Spinal cord (tissue), 10 donors: ENCODE results near the gene GAPVD1. TPM values are rescaled to one million over a fixed set of nuclear protein-coding genes. Genes with fewer than 3 reads are reported as not detected.
"Not testable (repeated sequence)": the region's sequence is repeated elsewhere in the genome, so short reads cannot be mapped to it uniquely, and the experiment has no call there.

Experiments
- DNase-seq, 6 donors: peaks; one replicate each; pipeline versions ENCODE4 v3.0.0 to v3.0.0-alpha.2; 2013 to 2015; ENCODE audit warnings: low spot score in 6 of 6, low read depth in 4 of 6
- H3K27ac ChIP-seq: one replicate; pipeline ENCODE4 v1.5.1; 2013; ENCODE audit warnings: low read depth, low read length, control low read depth
- H3K27me3 ChIP-seq: one replicate; pipeline ENCODE4 v1.6.1; 2013; ENCODE audit warnings: low read length; ENCODE audit not compliant: control insufficient read depth, insufficient read depth
- H3K36me3 ChIP-seq: one replicate; pipeline ENCODE4 v1.6.1; 2013; ENCODE audit warnings: low read length; ENCODE audit not compliant: control insufficient read depth, insufficient read depth
- H3K4me1 ChIP-seq: one replicate; pipeline ENCODE4 v1.6.1; 2013; ENCODE audit warnings: low read length; ENCODE audit not compliant: control insufficient read depth, insufficient read depth
- H3K4me3 ChIP-seq: one replicate; pipeline ENCODE4 v1.5.1; 2013; ENCODE audit warnings: low read depth, low read length, control low read depth
- H3K9me3 ChIP-seq: one replicate; pipeline ENCODE4 v1.6.1; 2013; ENCODE audit warnings: low read length; ENCODE audit not compliant: control insufficient read depth, insufficient read depth
- WGBS: methylation state at CpG from one replicate; pipeline ENCODE4 v1.1.5; 2013; ENCODE audit warnings: missing lambda C conversion rate; ENCODE audit not compliant: insufficient coverage; 5-methylcytosine and 5-hydroxymethylcytosine counted together
- polyA plus RNA-seq, 2 donors: library from polyadenylated mRNA; unstranded; fragments of 120-200 nt; gene quantifications; one replicate each; pipeline ENCODE4 v1.2.1, GENCODE V29; 2013; ENCODE audit not compliant: insufficient read length in 2 of 2
- total RNA-seq, 2 donors: library from RNA; depleted of rRNA in 1 of 2; stranded (reverse); fragments of 120-200 nt in 1 of 2; fragments of >200 nt in 1 of 2; gene quantifications; one replicate each; pipeline versions ENCODE4 v1.2.3 to v1.2.4, GENCODE V29; 2013 to 2014
- donor health status: healthy.

GAPVD1 gene
- total and polyA plus RNA-seq, 4 donors = 35.2 to 91.4 (median 45.1) TPM

DNA sequence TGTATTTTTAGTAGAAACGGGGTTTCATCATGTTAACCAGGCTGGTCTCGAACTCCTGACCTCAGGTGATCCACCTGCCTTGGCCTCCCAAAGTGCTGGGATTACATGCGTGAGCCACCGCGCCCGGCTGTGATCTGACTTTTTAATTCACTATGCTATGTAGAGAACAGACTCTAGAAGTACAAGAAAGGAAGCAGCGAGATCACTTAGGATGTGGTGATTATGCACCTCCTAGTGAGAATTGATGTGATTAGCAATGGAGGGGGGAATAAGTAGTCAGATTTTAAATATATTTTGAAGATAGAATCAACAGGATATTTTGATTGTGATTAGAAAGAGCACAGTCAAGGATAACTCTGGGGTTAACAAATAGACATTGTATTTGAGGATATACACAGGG lies 36.3 kb downstream of the GAPVD1 start:
- WGBS = 90% methylated on average over 3 of the region's 7 CpGs
- DNase-seq = peak in 1 of 6 donors; percentile 21
- Histone ChIP-seq H3K4me3 (no peak overlapping the region), H3K36me3 (peaks cover 17% of the 10 kb centered on the region), H3K27ac (no peak overlapping the region), H3K27me3 (no peaks in the 10 kb centered on the region), H3K4me1 (no peaks in the 10 kb centered on the region), H3K9me3 (no peaks in the 10 kb centered on the region)

DNA sequence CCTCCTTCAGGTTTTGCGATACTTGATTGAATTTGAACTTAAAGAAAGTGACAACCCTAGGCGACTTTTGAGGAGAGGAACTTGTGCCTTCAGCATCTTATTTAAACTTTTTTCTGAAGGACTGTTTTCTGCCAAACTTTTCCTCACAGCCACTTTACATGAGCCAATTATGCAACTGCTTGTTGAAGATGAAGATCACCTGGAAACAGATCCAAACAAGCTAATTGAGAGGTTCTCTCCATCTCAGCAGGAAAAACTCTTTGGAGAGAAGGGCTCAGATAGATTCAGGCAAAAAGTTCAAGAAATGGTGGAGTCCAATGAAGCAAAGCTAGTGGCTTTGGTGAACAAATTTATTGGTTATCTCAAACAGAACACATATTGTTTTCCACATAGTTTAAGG lies 40.6 kb downstream of the GAPVD1 start:
- Histone ChIP-seq H3K27ac (no peak overlapping the region), H3K9me3 (no peaks in the 10 kb centered on the region), H3K4me3 (no peak overlapping the region), H3K36me3 (peaks cover 41% of the 10 kb centered on the region), H3K27me3 (no peaks in the 10 kb centered on the region), H3K4me1 (no peaks in the 10 kb centered on the region)
- WGBS = 100% methylated on average over 2 of the region's 2 CpGs
- DNase-seq = no peak

DNA sequence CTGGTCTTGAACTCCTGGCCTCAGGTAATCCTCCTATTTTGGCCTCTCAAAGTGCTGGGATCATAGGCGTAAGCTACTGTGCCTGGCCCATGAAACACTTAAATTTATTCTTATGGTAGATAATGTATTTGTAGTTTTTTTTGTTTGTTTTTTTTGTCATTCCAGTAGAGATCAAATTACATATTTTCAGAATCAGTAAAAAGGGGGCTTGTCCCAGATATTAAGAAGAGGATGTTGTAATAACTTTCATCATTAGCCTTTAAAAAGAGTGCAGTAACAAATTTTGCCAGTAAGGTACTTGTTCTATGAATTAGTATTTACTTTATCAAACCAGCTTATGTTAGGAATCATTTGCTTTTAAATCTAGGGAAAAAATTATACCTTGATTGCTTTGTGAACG lies 42.6 kb downstream of the GAPVD1 start:
- peaks cover 39% of the 10 kb centered on the region for H3K36me3 ChIP-seq
- H3K27me3 ChIP-seq = no peaks in the 10 kb centered on the region
- no CpG with 5 or more reads among the region's 2 CpGs for WGBS

DNA sequence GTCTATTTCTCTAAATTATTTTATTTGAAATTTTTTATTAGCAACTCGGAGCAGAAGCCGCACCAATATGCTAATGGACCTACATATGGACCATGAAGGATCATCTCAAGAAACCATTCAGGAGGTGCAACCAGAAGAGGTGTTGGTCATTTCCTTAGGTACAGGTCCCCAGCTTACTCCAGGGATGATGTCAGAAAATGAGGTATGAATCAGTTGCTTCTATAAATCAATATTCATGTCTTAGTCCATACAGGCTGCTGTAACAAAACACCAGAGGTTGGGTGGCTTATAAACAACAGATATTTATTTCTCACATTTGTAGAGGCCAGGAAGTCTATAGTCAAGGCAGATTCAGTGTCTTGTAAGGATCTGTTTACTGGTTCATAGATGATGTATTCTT lies 50.8 kb downstream of the GAPVD1 start:
- DNase-seq = no peak
- H3K36me3 ChIP-seq = peaks cover 32% of the 10 kb centered on the region
- 100% methylated on average over 2 of the region's 2 CpGs for WGBS

More for the DNA sequence above, 42.6 kb downstream of the GAPVD1 start:
- no peak overlapping the region for H3K4me3 ChIP-seq
- H3K9me3 ChIP-seq = no peaks in the 10 kb centered on the region
- no peak for DNase-seq
- H3K27ac ChIP-seq = no peak overlapping the region
- H3K4me1 ChIP-seq = no peaks in the 10 kb centered on the region

DNA sequence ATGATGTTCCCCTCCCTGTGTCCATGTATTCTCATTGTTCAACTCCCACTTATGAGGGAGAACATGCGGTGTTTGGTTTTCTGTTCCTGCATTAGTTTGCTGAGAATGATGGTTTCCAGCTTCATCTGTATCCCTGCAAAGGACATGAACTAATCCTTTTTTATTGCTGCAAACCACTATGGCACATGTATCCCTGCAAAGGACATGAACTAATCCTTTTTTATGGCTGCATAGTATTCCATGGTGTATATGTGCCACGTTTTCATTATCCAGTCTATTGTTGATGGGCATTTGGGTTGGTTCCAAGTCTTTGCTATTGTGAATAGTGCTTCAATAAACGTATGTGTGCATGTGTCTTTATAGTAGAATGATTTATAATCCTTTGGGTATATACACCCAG lies 54.7 kb downstream of the GAPVD1 start:
- not testable (repeated sequence) for H3K27ac ChIP-seq, H3K4me1 ChIP-seq, H3K27me3 ChIP-seq, H3K4me3 ChIP-seq, DNase-seq, H3K9me3 ChIP-seq
- H3K36me3 ChIP-seq = peaks cover 41% of the 10 kb centered on the region
- no CpG with 5 or more reads among the region's 3 CpGs for WGBS

More for the DNA sequence above, 50.8 kb downstream of the GAPVD1 start:
- H3K4me1 ChIP-seq = no peaks in the 10 kb centered on the region
- no peaks in the 10 kb centered on the region for H3K27me3 ChIP-seq
- no peak overlapping the region for H3K4me3 ChIP-seq
- no peaks in the 10 kb centered on the region for H3K9me3 ChIP-seq
- H3K27ac ChIP-seq = no peak overlapping the region

DNA sequence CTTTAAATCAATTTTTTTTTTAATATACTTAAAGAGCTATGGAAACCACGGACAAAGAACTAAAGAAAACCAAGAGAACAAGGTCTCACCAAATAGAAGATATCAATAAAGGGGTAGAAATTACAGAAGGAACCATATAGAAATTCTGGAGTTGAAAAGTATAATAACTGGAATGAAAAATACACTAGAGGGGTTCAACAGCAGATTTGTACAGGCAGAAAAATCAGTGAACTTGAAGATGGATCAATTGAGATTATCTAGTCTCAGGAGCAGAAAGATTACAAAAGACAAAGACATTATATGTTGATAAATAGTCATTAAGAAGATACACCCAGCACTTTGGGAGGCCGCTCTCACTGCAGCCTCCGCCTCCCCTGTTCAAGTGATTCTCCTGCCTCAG lies 56.1 kb downstream of the GAPVD1 start:
- no peaks in the 10 kb centered on the region for H3K4me1 ChIP-seq
- H3K4me3 ChIP-seq = no peak overlapping the region
- DNase-seq = no peak
- WGBS = no CpG with 5 or more reads among the region's 3 CpGs
- H3K36me3 ChIP-seq = peaks cover 38% of the 10 kb centered on the region
- peaks cover 5% of the 10 kb centered on the region for H3K9me3 ChIP-seq
- H3K27me3 ChIP-seq = no peaks in the 10 kb centered on the region
- H3K27ac ChIP-seq = no peak overlapping the region

DNA sequence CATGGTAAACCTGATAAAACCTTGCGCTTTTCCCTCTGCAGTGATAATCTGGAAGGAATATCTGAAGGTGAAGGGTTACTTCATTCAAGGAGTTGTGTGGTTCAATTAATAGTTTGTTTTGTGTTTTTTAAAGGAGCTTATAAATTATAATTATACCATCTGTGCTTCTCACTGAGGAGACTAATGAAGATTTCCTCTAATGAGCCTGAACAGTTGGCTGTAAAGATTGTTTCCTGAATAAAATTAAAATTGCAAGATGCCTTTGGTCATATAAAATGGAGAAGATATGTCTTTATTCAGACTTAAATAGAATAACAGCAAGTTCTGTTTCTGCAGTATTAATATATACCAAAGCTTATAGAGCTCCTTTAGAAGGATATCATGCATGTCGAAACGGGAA lies 59.9 kb downstream of the GAPVD1 start:
- Histone ChIP-seq H3K27me3 (no peaks in the 10 kb centered on the region), H3K4me1 (no peaks in the 10 kb centered on the region), H3K36me3 (peaks cover 30% of the 10 kb centered on the region), H3K27ac (no peak overlapping the region), H3K9me3 (peaks cover 5% of the 10 kb centered on the region), H3K4me3 (no peak overlapping the region)
- DNase-seq = peak in 2 of 6 donors; percentile 22 to 53
- WGBS = no CpG with 5 or more reads among the region's 3 CpGs

DNA sequence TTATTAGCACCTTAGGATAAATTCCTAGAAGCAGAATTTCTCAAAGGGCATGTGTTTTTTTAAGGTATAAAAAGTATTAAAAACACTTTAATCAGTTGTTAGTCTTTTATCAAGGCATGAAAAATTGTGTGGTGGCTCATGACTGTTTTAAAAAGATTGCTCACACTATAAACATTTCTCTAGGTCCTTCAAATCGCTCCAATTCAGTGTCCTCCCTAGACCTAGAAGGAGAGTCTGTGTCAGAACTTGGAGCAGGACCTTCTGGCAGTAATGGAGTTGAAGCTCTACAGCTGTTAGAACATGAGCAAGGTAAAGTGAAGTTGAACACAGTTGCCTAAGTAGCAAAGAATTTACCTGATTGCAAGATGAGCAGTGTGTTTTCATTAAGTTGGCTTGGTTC lies 62.0 kb downstream of the GAPVD1 start:
- Histone ChIP-seq H3K27ac (no peak overlapping the region), H3K27me3 (no peaks in the 10 kb centered on the region), H3K4me3 (no peak overlapping the region), H3K9me3 (no peaks in the 10 kb centered on the region), H3K36me3 (peaks cover 23% of the 10 kb centered on the region), H3K4me1 (no peaks in the 10 kb centered on the region)
- DNase-seq = no peak
- WGBS = no CpG with 5 or more reads among the region's 1 CpG

DNA sequence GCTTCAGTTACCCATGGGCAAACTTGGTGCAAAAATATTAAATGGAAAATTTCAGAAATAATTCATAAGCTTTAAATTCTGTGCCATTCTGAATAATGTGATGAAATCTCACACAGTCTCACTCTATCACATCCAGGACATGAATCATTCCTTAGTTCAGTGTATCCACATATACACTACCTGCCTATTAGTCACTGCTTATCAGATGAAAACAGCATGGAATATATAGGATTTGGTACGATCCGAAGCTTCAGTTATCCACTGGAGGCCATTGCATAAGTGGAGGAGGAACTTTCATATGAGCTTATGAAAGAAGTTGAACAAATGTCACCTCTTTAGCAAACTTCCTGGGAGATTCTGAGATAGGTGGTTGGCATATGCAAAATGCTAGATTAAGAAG lies 64.2 kb downstream of the GAPVD1 start:
- Histone ChIP-seq H3K27ac (no peak overlapping the region), H3K4me3 (no peak overlapping the region), H3K27me3 (no peaks in the 10 kb centered on the region), H3K4me1 (no peaks in the 10 kb centered on the region), H3K9me3 (no peaks in the 10 kb centered on the region), H3K36me3 (peaks cover 29% of the 10 kb centered on the region)
- WGBS = no CpG with 5 or more reads among the region's 2 CpGs
- no peak for DNase-seq

DNA sequence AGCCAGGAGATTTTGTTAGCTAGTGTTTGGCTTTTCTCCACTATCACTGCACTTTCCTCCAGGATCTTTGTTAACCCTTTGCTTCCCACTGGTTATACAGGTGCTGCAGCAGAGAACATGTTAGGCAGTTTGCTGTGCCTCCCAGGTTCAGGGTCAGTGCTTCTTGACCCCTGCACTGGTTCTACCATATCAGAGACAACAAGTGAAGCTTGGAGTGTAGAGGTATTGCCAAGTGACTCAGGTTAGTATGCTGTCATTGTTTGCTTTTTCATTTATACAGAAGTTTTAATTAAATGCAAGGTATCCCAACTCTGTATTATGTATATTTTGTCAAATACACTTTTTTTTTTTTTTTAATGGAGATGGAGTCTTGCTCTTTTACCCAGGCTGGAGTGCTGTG lies 68.4 kb downstream of the GAPVD1 start:
- Histone ChIP-seq H3K4me3 (no peak overlapping the region), H3K36me3 (peaks cover 38% of the 10 kb centered on the region)
- DNase-seq = no peak

More for the DNA sequence above, 68.4 kb downstream of the GAPVD1 start:
- H3K9me3 ChIP-seq = no peaks in the 10 kb centered on the region
- H3K27me3 ChIP-seq = no peaks in the 10 kb centered on the region
- no peak overlapping the region for H3K27ac ChIP-seq
- no peaks in the 10 kb centered on the region for H3K4me1 ChIP-seq
